ENCODE measurements around the gene OPRM1. TPM values are rescaled to one million over a fixed set of nuclear protein-coding genes. Genes with fewer than 3 reads are reported as not detected.

The OPRM1 gene
- total RNA-seq, 1 donor from 2014 or later, result not detected

DNA sequence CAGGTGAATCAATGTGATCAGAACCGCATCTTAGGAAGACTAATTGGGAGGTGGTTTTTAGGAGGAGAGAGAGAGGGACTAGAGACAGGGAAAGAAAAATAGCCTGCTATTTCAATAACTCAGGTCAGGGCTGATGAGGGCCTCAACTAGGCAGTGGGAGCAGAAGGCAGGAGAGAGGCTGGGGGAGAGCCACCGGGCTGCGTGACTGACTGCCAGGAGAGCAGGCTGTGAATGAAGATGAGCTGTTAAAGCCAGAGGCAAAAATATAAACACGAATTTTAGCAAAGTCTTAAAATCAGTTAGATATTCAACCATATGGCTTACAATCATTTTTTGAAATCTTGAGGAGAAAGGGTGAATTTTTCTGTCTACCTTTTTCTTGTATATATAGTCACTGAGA, 168.0 kb downstream of the OPRM1 start:
- H3K4me3 ChIP-seq (ENCODE audit: insufficient read depth, low read depth, low read length), result no peak overlapping the region
- TF ChIP-seq, protein P1, sequence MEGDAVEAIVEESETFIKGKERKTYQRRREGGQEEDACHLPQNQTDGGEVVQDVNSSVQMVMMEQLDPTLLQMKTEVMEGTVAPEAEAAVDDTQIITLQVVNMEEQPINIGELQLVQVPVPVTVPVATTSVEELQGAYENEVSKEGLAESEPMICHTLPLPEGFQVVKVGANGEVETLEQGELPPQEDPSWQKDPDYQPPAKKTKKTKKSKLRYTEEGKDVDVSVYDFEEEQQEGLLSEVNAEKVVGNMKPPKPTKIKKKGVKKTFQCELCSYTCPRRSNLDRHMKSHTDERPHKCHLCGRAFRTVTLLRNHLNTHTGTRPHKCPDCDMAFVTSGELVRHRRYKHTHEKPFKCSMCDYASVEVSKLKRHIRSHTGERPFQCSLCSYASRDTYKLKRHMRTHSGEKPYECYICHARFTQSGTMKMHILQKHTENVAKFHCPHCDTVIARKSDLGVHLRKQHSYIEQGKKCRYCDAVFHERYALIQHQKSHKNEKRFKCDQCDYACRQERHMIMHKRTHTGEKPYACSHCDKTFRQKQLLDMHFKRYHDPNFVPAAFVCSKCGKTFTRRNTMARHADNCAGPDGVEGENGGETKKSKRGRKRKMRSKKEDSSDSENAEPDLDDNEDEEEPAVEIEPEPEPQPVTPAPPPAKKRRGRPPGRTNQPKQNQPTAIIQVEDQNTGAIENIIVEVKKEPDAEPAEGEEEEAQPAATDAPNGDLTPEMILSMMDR (IDR thresholded peaks at IDR 0.05; ENCODE audit: insufficient read depth, low read depth, low read length), result no peak
- no peak for TF ChIP-seq EZH2 (IDR thresholded peaks at IDR 0.05; ENCODE audit: insufficient read depth, low read length)
- H3K4me1 ChIP-seq (ENCODE audit: insufficient read depth, low read length), result no peaks in the 10 kb centered on the region
- H3K4me2 ChIP-seq (ENCODE audit: low read length), result no peak overlapping the region
- H4K20me1 ChIP-seq (ENCODE audit: insufficient read depth, low read length), result no peaks in the 10 kb centered on the region
- Mint-ChIP-seq H3K4me1 (ENCODE audit: low read depth, unreplicated experiment) (no peaks in the 10 kb centered on the region), H3K36me3 (ENCODE audit: low read depth, unreplicated experiment) (no peaks in the 10 kb centered on the region), H3K9me3 (ENCODE audit: unreplicated experiment) (peaks cover 2% of the 10 kb centered on the region), H3K27me3 (ENCODE audit: low read depth, unreplicated experiment) (peaks cover 3% of the 10 kb centered on the region), H3K4me3 (ENCODE audit: unreplicated experiment) (no peak overlapping the region), H3K27ac (ENCODE audit: unreplicated experiment) (no peak overlapping the region)
- no peak overlapping the region for H2AFZ ChIP-seq (ENCODE audit: low read depth, low read length)
- no peaks in the 10 kb centered on the region for H3K27me3 ChIP-seq (ENCODE audit: insufficient read depth, low read length)
- no peak overlapping the region for H3K9ac ChIP-seq (ENCODE audit: low read length)
- no peaks in the 10 kb centered on the region for H3K9me3 ChIP-seq (ENCODE audit: insufficient read depth, low read depth, low read length)
- no peaks in the 10 kb centered on the region for H3K79me2 ChIP-seq (ENCODE audit: insufficient read depth, low read length)
- no peaks in the 10 kb centered on the region for H3K36me3 ChIP-seq (ENCODE audit: insufficient read depth, low read length)
- FAIRE-seq, result no peak
- DNase-seq (ENCODE audit: low read depth), result no peak
- H3K27ac ChIP-seq (ENCODE audit: low read depth, low read length), result no peak overlapping the region

DNA sequence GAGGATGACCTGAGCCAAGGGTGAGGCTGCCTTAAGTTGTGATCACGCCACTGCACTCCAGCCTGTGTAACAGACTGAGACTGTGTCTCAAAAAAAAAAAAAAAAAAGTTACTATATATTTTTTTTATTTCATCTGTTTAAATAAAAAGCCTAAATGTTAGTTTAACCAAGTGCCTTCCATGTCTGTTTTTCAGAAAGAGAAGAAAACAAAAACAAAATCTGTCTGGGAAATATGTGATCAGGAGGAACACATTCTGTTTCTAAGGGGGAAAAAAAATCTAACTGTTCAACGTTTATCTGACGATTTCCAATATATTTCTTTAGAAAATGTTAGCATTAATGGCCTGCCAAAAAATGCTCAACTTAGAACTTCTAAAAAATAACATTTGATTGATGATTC, 170.5 kb downstream of the OPRM1 start:
- H3K36me3 Mint-ChIP-seq (ENCODE audit: low read depth, unreplicated experiment), result no peaks in the 10 kb centered on the region
- Histone ChIP-seq H3K36me3 (ENCODE audit: insufficient read depth, low read length) (no peaks in the 10 kb centered on the region), H3K9me3 (ENCODE audit: insufficient read depth, low read depth, low read length) (no peaks in the 10 kb centered on the region), H3K27me3 (ENCODE audit: insufficient read depth, low read length) (no peaks in the 10 kb centered on the region), H3K4me2 (ENCODE audit: low read length) (no peak overlapping the region), H3K27ac (ENCODE audit: low read depth, low read length) (no peak overlapping the region), H3K79me2 (ENCODE audit: insufficient read depth, low read length) (no peaks in the 10 kb centered on the region), H3K9ac (ENCODE audit: low read length) (no peak overlapping the region), H4K20me1 (ENCODE audit: insufficient read depth, low read length) (no peaks in the 10 kb centered on the region), H3K4me1 (ENCODE audit: insufficient read depth, low read length) (no peaks in the 10 kb centered on the region), H3K4me3 (ENCODE audit: insufficient read depth, low read depth, low read length) (no peak overlapping the region), H2AFZ (ENCODE audit: low read depth, low read length) (no peak overlapping the region)
- peaks cover 3% of the 10 kb centered on the region for H3K27me3 Mint-ChIP-seq (ENCODE audit: low read depth, unreplicated experiment)
- peaks cover 8% of the 10 kb centered on the region for H3K4me1 Mint-ChIP-seq (ENCODE audit: low read depth, unreplicated experiment)
- no peaks in the 10 kb centered on the region for H3K9me3 Mint-ChIP-seq (ENCODE audit: unreplicated experiment)
- TF ChIP-seq EZH2 (IDR thresholded peaks at IDR 0.05; ENCODE audit: insufficient read depth, low read length), result no peak
- TF ChIP-seq, protein P1 (IDR thresholded peaks at IDR 0.05; ENCODE audit: insufficient read depth, low read depth, low read length), result no peak
- DNase-seq (ENCODE audit: low read depth) (no peak), FAIRE-seq (no peak)
- H3K4me3 Mint-ChIP-seq (ENCODE audit: unreplicated experiment), result no peak overlapping the region
- no peak overlapping the region for H3K27ac Mint-ChIP-seq (ENCODE audit: unreplicated experiment)

DNA sequence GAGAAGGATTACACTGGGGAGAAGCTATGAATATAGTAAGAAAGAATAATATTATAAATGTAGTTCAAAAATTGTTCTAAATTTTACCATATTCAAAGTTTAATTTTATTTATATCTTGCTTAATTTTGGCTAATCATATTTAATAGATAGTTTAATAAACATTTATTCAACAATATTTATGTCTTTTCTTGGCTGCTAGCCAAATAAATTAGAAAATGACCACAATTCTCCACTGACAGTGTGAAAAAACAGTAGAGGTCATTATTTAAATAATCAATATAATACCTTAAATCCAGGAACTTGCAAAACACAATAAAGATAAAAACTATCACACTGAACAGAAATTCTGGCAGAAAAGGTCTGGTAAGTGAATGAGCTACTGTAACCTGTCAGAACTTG, 171.6 kb downstream of the OPRM1 start:
- H3K4me1 Mint-ChIP-seq (ENCODE audit: low read depth, unreplicated experiment), result peaks cover 8% of the 10 kb centered on the region

More for the DNA sequence above, 171.6 kb downstream of the OPRM1 start:
- TF ChIP-seq EZH2 (IDR thresholded peaks at IDR 0.05; ENCODE audit: insufficient read depth, low read length), result no peak
- TF ChIP-seq, protein P1 (IDR thresholded peaks at IDR 0.05; ENCODE audit: insufficient read depth, low read depth, low read length), result no peak
- no peaks in the 10 kb centered on the region for H3K9me3 ChIP-seq (ENCODE audit: insufficient read depth, low read depth, low read length)
- Mint-ChIP-seq H3K4me3 (ENCODE audit: unreplicated experiment) (no peak overlapping the region), H3K9me3 (ENCODE audit: unreplicated experiment) (no peaks in the 10 kb centered on the region), H3K27ac (ENCODE audit: unreplicated experiment) (no peak overlapping the region), H3K27me3 (ENCODE audit: low read depth, unreplicated experiment) (peaks cover 3% of the 10 kb centered on the region), H3K36me3 (ENCODE audit: low read depth, unreplicated experiment) (no peaks in the 10 kb centered on the region)
- H3K9ac ChIP-seq (ENCODE audit: low read length), result no peak overlapping the region
- no peaks in the 10 kb centered on the region for H4K20me1 ChIP-seq (ENCODE audit: insufficient read depth, low read length)
- no peak overlapping the region for H2AFZ ChIP-seq (ENCODE audit: low read depth, low read length)
- H3K27me3 ChIP-seq (ENCODE audit: insufficient read depth, low read length), result no peaks in the 10 kb centered on the region
- no peak overlapping the region for H3K4me2 ChIP-seq (ENCODE audit: low read length)
- FAIRE-seq, result no peak
- H3K4me1 ChIP-seq (ENCODE audit: insufficient read depth, low read length), result no peaks in the 10 kb centered on the region
- H3K79me2 ChIP-seq (ENCODE audit: insufficient read depth, low read length), result no peaks in the 10 kb centered on the region
- no peak overlapping the region for H3K27ac ChIP-seq (ENCODE audit: low read depth, low read length)
- H3K36me3 ChIP-seq (ENCODE audit: insufficient read depth, low read length), result no peaks in the 10 kb centered on the region
- DNase-seq (ENCODE audit: low read depth), result no peak
- no peak overlapping the region for H3K4me3 ChIP-seq (ENCODE audit: insufficient read depth, low read depth, low read length)
